B cell (primary cell): ENCODE data around the gene FRMD4A. TPM values are rescaled to one million over a fixed set of nuclear protein-coding genes. Genes with fewer than 3 reads are reported as not detected.

ENCODE experiments used
- ATAC-seq: fragments of 200-7000 bp; cut with Tn5 transposase; one replicate; pipeline ENCODE4 v1.10.0; 2021; ENCODE audit warnings: low read depth, mild to moderate bottlenecking, moderate number of reproducible peaks, moderate library complexity
- CTCF ChIA-PET: fragments of 350-600 bp; sonication (Branson Sonifier 250); formaldehyde crosslinking; loops from one replicate; lab custom pipeline; 2021; ENCODE audit warnings: antibody characterized with exemption, inconsistent platforms; lab: Charles Lee
- POLR2A ChIA-PET: fragments of 350-600 bp; sonication (Branson Sonifier 250); formaldehyde crosslinking; loops from one replicate; lab custom pipeline; 2021; ENCODE audit warnings: antibody characterized with exemption; lab: Charles Lee
- DNase-seq: peaks from one replicate; pipeline ENCODE4 v3.0.0; 2013
- H2AFZ ChIP-seq: 2 replicates; pipeline ENCODE4 v1.6.1; 2012; ENCODE audit warnings: mild to moderate bottlenecking, low read depth, low read length; ENCODE audit not compliant: insufficient read depth, poor library complexity, severe bottlenecking
- H3K27ac ChIP-seq, 2 donors: 1 replicate in 1 of 2; 2 replicates in 1 of 2; pipeline ENCODE4 v1.5.1; 2012 to 2013; ENCODE audit warnings: low read length in 2 of 2, mild to moderate bottlenecking in 2 of 2, moderate library complexity in 1 of 2
- H3K27me3 ChIP-seq, 4 experiments: fragments of 200-600 bp in 1 of 4; sonication (generic) in 1 of 4; replicated peaks in 1 of 4; 1 replicate in 2 of 4; 2 replicates in 2 of 4; pipeline versions ENCODE4 v1.6.1 to v1.7.0; 2013 to 2016; ENCODE audit warnings: low read length in 3 of 4, mild to moderate bottlenecking in 2 of 4, mixed read lengths in 1 of 4, moderate library complexity in 1 of 4; ENCODE audit not compliant: insufficient read depth in 4 of 4, control insufficient read depth in 3 of 4; ENCODE audit errors: control extremely low read depth in 1 of 4
- H3K36me3 ChIP-seq, 2 experiments: replicated peaks in 1 of 2; 1 replicate in 1 of 2; 2 replicates in 1 of 2; pipeline versions ENCODE4 v1.6.1 to v1.7.1; 2013; ENCODE audit warnings: low read length in 1 of 2; ENCODE audit not compliant: insufficient read depth in 2 of 2, control insufficient read depth in 1 of 2; ENCODE audit errors: control extremely low read depth in 1 of 2, extremely low read depth in 1 of 2
- H3K4me1 ChIP-seq, 2 donors: fragments of 200-600 bp in 1 of 2; sonication (generic) in 1 of 2; 1 replicate in 1 of 2; 2 replicates in 1 of 2; pipeline versions ENCODE4 v1.5.1 to v1.6.1; 2013 to 2017; ENCODE audit warnings: low read length in 2 of 2; ENCODE audit not compliant: control insufficient read depth in 2 of 2, insufficient read depth in 2 of 2
- H3K4me2 ChIP-seq: replicated peaks from 2 replicates; pipeline ENCODE3; 2012; ENCODE audit warnings: mild to moderate bottlenecking, low read depth, low read length; ENCODE audit not compliant: poor library complexity, severe bottlenecking
- H3K4me3 ChIP-seq, 5 experiments: fragments of 200-600 bp in 1 of 5; sonication (generic) in 1 of 5; 1 replicate in 3 of 5; 2 replicates in 2 of 5; pipeline versions ENCODE4 v1.5.1 to v1.7.0; 2011 to 2016; ENCODE audit warnings: low read length in 4 of 5, mild to moderate bottlenecking in 4 of 5, low read depth in 2 of 5, control low read depth in 1 of 5, moderate library complexity in 1 of 5; ENCODE audit not compliant: insufficient read depth in 1 of 5; ENCODE audit errors: control extremely low read depth in 1 of 5, extremely low read depth in 1 of 5
- H3K79me2 ChIP-seq: fragments of 200-600 bp; sonication (generic); one replicate; pipeline ENCODE4 v1.6.0; 2016; ENCODE audit warnings: low read length; ENCODE audit not compliant: control insufficient read depth, insufficient read depth
- H3K9ac ChIP-seq: fragments of 200-600 bp; sonication (generic); 2 replicates; pipeline ENCODE4 v1.6.1; 2017; ENCODE audit warnings: mild to moderate bottlenecking, low read length, moderate library complexity
- H3K9me3 ChIP-seq, 3 donors: one replicate each; pipeline versions ENCODE4 v1.6.1 to v1.7.1; 2013; ENCODE audit warnings: low read length in 2 of 3; ENCODE audit not compliant: control insufficient read depth in 2 of 3, insufficient read depth in 1 of 3; ENCODE audit errors: control extremely low read depth in 1 of 3
- H4K20me1 ChIP-seq: 2 replicates; pipeline ENCODE4 v1.6.0; 2012; ENCODE audit warnings: mild to moderate bottlenecking, low read length; ENCODE audit not compliant: insufficient read depth, control insufficient read depth, poor library complexity, severe bottlenecking
- H3K27ac Mint-ChIP-seq: one replicate; pipeline ENCODE4 v1.8.0; 2021; ENCODE audit warnings: mixed read lengths
- H3K27me3 Mint-ChIP-seq: one replicate; pipeline ENCODE4 v1.8.0; 2021; ENCODE audit warnings: mixed read lengths
- H3K4me1 Mint-ChIP-seq: one replicate; pipeline ENCODE4 v1.8.0; 2021; ENCODE audit warnings: mixed read lengths
- H3K4me3 Mint-ChIP-seq: one replicate; pipeline ENCODE4 v1.8.0; 2021; ENCODE audit warnings: mixed read lengths
- H3K9me3 Mint-ChIP-seq: one replicate; pipeline ENCODE4 v1.8.0; 2022; ENCODE audit warnings: mixed read lengths; ENCODE audit not compliant: insufficient read depth
- EZH2 ChIP-seq: IDR thresholded peaks from 2 replicates; pipeline ENCODE4 v1.6.1; 2012; ENCODE audit warnings: borderline replicate concordance, low read depth, mild to moderate bottlenecking, moderate library complexity, low read length; ENCODE audit not compliant: insufficient read depth, poor library complexity, severe bottlenecking
- WGBS: methylation state at CpG from one replicate; pipeline ENCODE4 v1.1.5; 2013; ENCODE audit warnings: missing lambda C conversion rate; ENCODE audit not compliant: insufficient coverage; 5-methylcytosine and 5-hydroxymethylcytosine counted together
- intact Hi-C: fragments of 100-400 bp; cut with micrococcal nuclease; formaldehyde crosslinking; loops from one replicate; pipeline ENCODE4 v1.10.0; 2022
- polyA plus RNA-seq: library from polyadenylated mRNA; depleted of rRNA; stranded (reverse); fragments of >200 nt; gene quantifications from 2 replicates; pipeline ENCODE4 v1.2.3, GENCODE V29; 2012
- total RNA-seq, 2 donors: library from RNA; stranded (reverse); fragments of 120-200 nt in 1 of 2; gene quantifications; 1 replicate in 1 of 2; 2 replicates in 1 of 2; pipeline versions ENCODE4 v1.2.3 to v1.2.4, GENCODE V29; 2013 to 2022
- TF ChIP-seq, protein P1 (sequence below): fragments of 200-600 bp; IDR thresholded peaks from one replicate; pipeline ENCODE4 v1.8.0; 2022; ENCODE audit warnings: antibody characterized with exemption, mild to moderate bottlenecking

The FRMD4A gene
- total and polyA plus RNA-seq, 2 donors (not counting 1 experiment from before 2014, with no cell fraction given) = 0.76 to 3.4 TPM

DNA sequence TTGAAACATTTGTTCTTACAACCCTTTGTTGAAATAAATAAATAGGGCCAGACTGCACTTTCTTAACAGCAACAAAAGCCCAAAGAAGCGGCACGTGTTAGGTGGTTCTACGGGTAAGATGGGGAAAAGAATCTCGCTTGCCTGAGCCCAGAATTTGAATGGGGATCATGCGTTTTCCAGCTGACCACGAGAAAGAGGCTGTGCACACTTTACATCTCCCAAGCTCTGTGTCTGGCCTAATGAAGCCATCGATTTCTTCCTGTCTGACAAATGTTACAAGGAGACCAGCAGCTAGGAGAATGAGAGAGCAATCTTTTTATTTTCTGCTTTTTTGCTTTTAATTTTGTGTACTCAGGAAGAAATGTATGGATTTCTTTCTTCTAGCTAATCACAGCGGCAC, 52.2 kb downstream of the FRMD4A start:
- 83% methylated on average over 1 of the region's 8 CpGs for WGBS
- H3K4me1 Mint-ChIP-seq = no peaks in the 10 kb centered on the region
- TF ChIP-seq EZH2 = no peak
- TF ChIP-seq, protein P1, sequence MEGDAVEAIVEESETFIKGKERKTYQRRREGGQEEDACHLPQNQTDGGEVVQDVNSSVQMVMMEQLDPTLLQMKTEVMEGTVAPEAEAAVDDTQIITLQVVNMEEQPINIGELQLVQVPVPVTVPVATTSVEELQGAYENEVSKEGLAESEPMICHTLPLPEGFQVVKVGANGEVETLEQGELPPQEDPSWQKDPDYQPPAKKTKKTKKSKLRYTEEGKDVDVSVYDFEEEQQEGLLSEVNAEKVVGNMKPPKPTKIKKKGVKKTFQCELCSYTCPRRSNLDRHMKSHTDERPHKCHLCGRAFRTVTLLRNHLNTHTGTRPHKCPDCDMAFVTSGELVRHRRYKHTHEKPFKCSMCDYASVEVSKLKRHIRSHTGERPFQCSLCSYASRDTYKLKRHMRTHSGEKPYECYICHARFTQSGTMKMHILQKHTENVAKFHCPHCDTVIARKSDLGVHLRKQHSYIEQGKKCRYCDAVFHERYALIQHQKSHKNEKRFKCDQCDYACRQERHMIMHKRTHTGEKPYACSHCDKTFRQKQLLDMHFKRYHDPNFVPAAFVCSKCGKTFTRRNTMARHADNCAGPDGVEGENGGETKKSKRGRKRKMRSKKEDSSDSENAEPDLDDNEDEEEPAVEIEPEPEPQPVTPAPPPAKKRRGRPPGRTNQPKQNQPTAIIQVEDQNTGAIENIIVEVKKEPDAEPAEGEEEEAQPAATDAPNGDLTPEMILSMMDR = no peak
- ChIA-PET POLR2A (no interaction called here), CTCF (no interaction called here)
- no peaks in the 10 kb centered on the region for H3K79me2 ChIP-seq
- no peaks in the 10 kb centered on the region for H3K4me1 ChIP-seq
- H3K9ac ChIP-seq = no peak overlapping the region
- H3K4me3 ChIP-seq = no peak overlapping the region
- no peaks in the 10 kb centered on the region for H3K9me3 ChIP-seq
- H4K20me1 ChIP-seq = no peaks in the 10 kb centered on the region
- no peak for DNase-seq
- H3K36me3 ChIP-seq = no peaks in the 10 kb centered on the region
- intact Hi-C loops = no loop called here
- no peak overlapping the region for H3K4me3 Mint-ChIP-seq
- H3K27me3 Mint-ChIP-seq = peaks cover 52% of the 10 kb centered on the region
- ATAC-seq = no peak
- no peak overlapping the region for H2AFZ ChIP-seq
- H3K4me2 ChIP-seq = no peak overlapping the region
- peaks cover 3% of the 10 kb centered on the region for H3K9me3 Mint-ChIP-seq
- no peak overlapping the region for H3K27ac ChIP-seq
- peaks cover 0 to 8% (median 3%) of the 10 kb centered on the region in 4 experiments for H3K27me3 ChIP-seq
- H3K27ac Mint-ChIP-seq = no peak overlapping the region

- H3K9me3 ChIP-seq = no peaks in the 10 kb centered on the region
- H3K4me1 ChIP-seq = no peaks in the 10 kb centered on the region
- Mint-ChIP-seq H3K4me1 (no peaks in the 10 kb centered on the region), H3K9me3 (peaks cover 3% of the 10 kb centered on the region), H3K27me3 (peaks cover 46% of the 10 kb centered on the region), H3K4me3 (no peak overlapping the region), H3K27ac (no peak overlapping the region)
- H3K27ac ChIP-seq = no peak overlapping the region
- H4K20me1 ChIP-seq = no peaks in the 10 kb centered on the region
- H3K9ac ChIP-seq = no peak overlapping the region
- no peak overlapping the region for H3K4me2 ChIP-seq
- TF ChIP-seq, protein P1 = no peak
- no peak for TF ChIP-seq EZH2
- H3K36me3 ChIP-seq = no peaks in the 10 kb centered on the region
- ChIA-PET CTCF (no interaction called here), POLR2A (no interaction called here)
- H3K4me3 ChIP-seq = no peak overlapping the region
- 77% methylated on average over 4 of the region's 4 CpGs for WGBS
- H3K27me3 ChIP-seq = no peaks in the 10 kb centered on the region
- ATAC-seq = no peak
- no peak overlapping the region for H2AFZ ChIP-seq
- intact Hi-C loops = no loop called here
- no peak for DNase-seq
- H3K79me2 ChIP-seq = no peaks in the 10 kb centered on the region
These were observed 54.5 kb downstream of the FRMD4A start for GRCh38 chr10:14276210-14276609.
